NCI-H1694 treated with DMSO at 0.1 percent for 48 hours (cell line): ENCODE results near the gene MLXIPL.
"Not testable (repeated sequence)": the region's sequence is repeated elsewhere in the genome, so short reads cannot be mapped to it uniquely, and the experiment has no call there.

Source experiments
- DNase-seq: peaks from one replicate; lab custom pipeline; 2025; lab: John Stamatoyannopoulos, UW

Gene MLXIPL

DNA sequence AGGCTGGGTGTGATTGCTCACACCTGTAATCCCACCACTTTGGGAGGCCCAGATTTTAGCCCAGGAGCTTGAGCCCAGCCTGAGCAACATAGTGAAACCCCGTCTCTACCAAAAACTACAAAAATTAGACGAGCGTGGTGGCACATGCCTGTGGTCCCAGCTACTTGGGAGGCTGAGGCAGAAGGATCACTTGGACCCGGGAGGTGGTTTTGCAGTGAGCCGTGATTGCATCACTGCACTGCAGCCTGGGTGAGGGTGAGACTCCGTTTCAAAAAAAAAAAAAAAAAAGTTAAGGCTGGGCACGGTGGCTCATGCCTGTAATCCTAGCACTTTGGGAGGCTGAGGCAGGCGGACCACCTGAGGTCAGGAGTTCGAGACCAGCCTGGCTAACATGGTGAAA is 43.3 kb downstream of the MLXIPL start:
- not testable (repeated sequence) for DNase-seq

DNA sequence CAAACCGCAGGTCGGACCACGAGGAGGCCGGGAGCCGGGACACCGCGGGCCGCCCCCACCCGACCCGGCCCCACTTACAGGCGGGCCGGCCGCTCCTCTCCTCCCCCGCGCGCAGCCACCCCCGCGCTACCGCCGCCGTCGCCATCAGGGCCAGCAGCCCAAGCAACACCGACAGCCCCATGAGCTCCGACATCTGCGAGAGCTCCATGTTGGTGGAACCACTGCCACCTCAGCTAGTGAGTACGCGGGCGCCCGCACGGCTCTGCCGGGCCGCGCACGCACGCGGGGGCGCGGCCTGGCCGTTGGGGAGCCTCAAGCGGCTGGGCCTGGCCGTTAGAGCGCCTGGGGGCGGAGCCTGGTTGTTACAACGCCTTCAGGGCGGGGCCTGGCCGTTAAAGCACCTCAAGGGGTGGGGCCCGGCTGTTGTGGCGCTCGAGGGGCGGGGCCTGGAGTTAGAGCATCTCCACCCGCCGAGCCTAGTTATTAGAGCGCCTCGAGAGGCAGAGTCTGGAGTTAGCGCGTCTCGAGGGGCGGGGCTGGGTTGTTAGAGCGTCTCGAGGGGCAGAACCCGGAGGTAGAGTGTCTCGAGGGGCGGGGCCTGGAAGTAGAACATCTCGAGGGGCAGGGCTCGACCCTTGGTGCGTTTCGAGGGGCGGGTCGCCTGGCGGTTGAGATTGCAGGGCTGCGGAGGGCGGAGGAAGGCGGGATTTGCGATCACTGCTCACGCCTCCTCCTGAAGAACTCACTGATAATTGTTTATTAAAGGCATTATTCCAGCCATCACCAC is 45.8 kb downstream of the MLXIPL start, which contains the start of gene TBL2:
Gene TBL2 (minus strand): TSS at position 238 of the 787 bp plus-strand sequence. CDS start 30 bp downstream, at position 208.
- DNase-seq: peak; percentile 97

GRCh38 chr7:73577627-73578341 is 46.5 kb downstream of the MLXIPL start:
- DNase-seq: no peak

GRCh38 chr7:73573791-73574190 is 50.5 kb downstream of the MLXIPL start:
- no peak for DNase-seq

DNA sequence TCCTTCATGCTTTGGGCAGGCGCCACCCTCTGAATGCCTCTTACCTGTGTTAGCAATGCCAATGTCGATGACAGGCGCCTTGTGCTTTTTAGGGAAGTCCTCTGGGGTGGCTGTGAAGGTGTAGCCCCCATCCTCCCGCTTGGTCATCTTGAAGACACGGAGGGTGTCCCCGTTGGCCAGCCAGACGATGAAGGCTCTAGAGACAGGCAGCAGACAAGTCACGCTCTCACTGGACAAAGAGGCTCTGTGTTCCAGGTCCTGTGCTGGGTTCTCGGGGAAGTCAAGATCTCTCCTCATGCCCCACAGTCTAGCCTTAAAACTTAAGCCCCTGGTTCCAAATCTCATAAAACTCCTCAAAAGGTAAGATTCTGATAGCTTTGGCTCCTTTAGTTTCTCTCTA is 51.0 kb downstream of the MLXIPL start:
- DNase-seq: no peak

DNA sequence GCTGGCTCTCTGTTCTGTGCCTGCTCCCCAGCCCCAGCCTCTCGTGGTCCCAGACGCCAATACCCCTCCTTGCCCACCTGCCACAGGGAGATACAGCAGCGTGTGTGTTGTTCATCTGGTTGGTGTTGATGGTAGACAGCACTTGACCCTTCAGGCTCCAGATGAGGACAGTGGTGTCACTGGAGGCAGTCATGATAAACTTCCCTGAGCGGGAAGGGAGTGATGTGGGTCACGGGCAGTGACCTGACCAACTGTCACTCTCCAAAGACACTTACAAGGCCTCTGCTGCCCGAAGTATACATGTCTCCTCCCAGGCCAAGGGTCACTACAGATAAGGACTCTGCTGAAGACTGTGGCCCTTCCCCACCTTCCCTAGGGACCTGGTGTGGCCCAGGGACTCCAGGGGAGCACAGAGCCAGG is 51.5 kb downstream of the MLXIPL start:
- no peak for DNase-seq

GRCh38 chr7:73570977-73571376 is 53.3 kb downstream of the MLXIPL start:
- no peak for DNase-seq

GRCh38 chr7:73570521-73570920 is 53.8 kb downstream of the MLXIPL start:
- no peak for DNase-seq

- no peak for DNase-seq
These were observed 55.2 kb downstream of the MLXIPL start for GRCh38 chr7:73569042-73569608.

DNA sequence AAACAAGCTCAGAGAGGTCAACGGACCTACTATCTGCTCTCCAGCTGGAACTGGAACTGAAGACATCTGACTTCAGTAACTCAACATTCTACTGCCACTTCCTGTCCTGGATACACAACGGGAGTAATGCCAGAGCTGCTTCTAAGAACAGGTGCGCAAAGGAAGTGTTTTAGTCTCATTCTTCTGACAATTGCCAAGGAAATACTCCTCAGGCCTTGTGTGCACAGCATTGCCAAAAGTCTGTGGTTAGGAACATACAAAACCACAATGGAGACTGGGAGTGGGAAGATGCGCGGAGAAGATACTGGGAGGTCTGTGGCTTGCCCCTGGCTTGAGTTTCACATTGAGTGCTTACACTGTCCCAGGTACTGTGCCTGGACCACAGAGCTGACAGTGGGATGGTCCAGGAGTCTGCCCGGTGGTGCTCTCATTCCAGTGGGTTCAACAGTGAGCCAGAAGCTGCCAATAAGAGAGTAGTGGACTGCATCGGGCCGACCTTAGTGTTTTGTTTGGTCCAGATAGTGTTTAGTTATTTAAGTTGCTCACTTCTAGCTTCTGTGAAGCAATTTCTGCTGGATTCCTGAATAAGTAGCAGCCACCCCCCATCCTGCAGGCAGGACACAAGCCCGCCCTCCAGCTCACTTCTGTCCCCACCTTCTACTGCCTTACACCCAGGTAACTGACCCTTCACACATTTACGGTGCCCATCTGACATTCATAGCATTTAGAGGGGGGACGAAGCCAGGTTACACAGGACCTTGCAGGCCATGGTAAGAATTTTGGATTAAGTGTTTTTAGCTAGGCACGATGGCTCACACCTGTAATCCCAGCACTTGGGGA is 56.3 kb downstream of the MLXIPL start:
- no peak for DNase-seq

DNA sequence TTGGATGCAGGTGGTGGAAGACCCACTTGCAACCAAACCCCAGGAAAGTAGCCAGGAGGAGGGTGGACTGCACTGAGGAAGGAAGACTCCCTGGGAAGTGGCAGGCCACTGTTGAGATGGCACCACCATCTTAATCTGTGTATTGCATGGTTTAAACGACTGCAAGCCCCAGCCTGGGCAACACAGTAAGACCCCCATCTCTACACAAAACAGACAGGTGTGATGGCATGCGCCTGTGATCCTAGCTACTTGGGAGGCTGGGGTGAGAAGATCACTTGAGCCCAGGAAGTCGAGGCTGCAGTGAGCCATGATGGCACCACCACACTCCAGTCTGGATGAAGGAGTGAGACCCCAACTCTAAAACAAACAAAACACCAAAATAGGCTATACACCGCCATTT is 57.2 kb downstream of the MLXIPL start:
- DNase-seq: no peak

GRCh38 chr7:73566431-73566830 is 57.9 kb downstream of the MLXIPL start:
- DNase-seq: not testable (repeated sequence)

GRCh38 chr7:73565675-73566340 is 58.5 kb downstream of the MLXIPL start:
- DNase-seq: no peak

GRCh38 chr7:73560109-73560835 is 64.0 kb downstream of the MLXIPL start:
- DNase-seq: peak; percentile 65

DNA sequence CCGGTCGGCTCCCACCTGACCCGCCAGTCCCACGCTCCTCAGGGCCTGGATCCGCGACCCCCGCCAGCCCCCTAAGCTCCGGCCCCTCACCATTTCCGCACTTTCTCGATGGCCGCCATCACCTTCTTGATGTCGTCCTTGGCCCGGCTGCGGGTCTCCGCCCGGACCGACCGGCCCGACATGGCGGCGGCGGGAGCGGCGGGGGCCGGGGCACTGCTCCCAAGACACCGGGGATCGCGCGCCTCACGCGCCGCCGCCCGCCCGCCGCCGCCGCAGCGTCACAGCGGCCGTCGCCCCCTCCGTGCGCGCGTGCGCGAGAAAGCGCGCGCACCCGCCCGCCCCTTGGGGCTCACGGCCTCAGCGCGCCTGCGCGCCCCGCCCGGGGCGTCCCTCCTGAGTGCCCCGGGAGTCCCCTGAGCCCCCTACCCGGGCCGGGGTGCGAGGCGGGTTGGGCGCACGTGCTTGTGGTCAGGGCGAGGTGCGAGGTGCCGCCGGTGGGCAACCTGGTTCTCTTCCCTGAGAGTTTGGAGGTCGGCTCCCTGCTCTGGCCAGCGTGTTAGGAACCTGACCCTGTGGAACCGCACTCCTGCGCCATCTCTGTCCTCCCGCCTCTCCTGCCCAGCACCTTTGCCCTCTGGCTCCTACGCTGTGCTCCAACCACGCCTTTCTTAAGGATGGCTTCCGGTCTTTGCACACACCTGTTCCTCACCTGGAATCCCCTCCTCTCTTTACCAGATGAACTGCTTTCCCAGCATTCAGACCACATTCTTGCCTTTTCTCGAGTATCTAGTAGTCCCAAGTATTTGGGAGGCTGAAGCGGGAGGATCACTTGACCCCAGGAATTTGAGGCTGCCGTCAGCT is 66.7 kb downstream of the MLXIPL start, which contains the start of gene BCL7B:
Gene BCL7B (minus strand): TSS at position 294 of the 861 bp plus-strand sequence. CDS start 112 bp downstream, at position 182.
- peak; percentile 13 for DNase-seq

- DNase-seq: peak; percentile 84
These were observed 67.3 kb downstream of the MLXIPL start for GRCh38 chr7:73557108-73557396.

DNA sequence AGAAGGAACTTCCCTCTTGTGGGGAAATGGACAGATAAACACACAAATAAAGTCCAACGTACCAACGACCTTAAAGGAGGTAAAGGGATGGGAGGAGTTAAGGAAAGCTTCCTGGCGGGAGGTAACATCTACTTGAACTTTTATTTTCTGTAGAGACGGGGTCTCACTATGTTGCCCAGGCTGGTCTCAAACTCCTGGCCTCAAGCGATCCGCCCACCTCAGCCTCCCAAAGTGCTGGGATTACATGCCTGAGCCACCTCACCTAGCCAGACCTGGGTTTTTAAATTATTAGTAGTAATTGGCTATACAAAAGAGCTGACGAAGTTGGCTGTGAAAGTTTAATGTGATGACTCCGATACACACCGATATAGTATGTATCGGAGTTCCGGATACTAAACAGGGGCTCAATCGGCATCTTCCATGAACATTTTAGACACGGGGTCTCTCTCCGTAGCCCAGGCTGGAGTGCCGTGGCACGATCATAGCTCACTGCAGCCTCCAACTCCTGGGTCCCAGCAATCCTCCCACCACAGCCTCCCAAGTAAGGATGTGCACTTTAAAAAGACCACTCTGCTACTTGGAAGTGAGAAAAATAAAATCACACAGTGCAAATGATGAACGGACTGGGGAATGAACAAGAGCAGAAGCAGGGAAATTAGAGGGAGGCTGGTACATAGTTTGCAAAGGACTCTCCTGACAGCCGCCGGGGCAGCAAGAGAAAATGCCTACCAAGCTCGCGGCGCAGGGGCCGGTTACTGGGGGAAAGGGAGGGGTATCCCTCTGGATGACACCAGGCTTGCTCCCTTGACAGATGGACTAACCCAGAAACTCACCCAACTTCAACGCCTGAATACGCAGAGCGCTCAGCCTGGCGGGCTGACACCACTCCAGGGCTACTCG is 67.9 kb downstream of the MLXIPL start:
- DNase-seq: no peak

GRCh38 chr7:73555411-73555982 is 68.8 kb downstream of the MLXIPL start:
- DNase-seq: no peak
